Kidney glomerular epithelial cell (primary cell): Measurements from ENCODE around the gene CORT.

Experiments used
- DNase-seq: peaks from one replicate; lab custom pipeline; 2025; lab: John Stamatoyannopoulos, UW

The CORT gene

DNA sequence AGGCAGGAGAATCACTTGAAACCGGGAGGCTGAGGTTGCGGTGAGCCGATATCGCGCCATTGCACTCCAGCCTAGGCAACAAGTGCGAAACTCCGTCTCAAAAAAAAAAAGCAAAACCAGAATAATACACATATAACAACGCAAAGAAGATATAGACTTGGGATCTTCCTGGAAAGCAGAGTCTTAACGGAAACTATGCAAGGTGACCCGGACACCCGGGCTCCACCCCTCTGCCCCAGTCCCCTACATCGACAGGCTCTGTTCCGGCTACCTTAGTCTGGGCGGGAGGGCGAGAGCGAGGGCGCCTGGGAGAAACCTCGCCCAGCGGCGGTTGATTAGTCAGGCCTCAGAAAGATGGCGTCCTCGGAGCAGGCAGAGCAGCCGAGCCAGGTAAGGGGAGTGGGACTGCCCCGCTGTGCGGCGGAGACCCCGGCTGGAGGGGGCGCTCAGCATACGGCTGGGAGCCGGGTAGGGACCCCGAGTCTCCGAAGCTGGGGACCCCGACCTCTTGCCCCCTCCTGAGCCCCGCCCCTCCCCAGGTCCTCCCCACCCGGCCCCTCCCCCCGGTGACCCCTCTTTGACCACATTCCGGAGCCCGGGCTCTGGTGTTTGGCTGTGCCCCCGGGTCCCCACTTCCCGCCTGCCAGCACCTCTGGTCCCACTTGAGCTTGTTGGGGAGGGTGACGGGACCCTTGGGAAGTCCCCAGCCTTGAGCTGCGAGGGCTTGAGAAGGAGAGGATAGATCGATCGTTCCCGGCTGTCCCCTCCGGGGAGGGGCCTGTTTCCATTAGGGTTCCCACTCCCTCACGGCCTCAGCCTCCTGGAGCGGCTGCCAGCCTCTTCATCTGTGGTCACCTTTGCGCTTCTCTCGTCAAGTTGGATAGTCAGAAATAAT, 25.0 kb downstream of the CORT start, which contains the start of gene PEX14:
TSS of gene PEX14 (plus strand) at position 338 of the 895 bp plus-strand sequence. CDS start at position 355, 17 bp downstream.
- peak; percentile 78 for DNase-seq

DNA sequence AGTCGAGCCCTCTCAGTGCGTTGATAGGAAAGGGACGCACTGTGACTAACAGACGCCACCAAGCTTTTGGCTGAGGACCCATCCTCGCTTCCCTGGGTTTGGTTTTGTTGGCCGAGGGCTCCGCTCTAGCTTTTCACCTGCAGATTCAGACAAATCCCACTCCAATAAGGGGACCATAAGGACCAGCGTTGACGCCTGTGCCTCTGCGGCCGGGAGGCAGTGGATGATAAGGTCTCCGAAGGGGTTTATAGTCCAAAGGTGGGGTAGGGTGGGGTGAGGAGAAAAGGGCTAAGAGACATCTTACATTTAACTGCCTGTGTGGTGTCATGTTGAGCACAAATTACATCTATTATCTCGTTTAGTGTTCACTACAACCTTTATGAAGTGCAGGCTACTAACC, 25.7 kb downstream of the CORT start:
- no peak for DNase-seq

DNA sequence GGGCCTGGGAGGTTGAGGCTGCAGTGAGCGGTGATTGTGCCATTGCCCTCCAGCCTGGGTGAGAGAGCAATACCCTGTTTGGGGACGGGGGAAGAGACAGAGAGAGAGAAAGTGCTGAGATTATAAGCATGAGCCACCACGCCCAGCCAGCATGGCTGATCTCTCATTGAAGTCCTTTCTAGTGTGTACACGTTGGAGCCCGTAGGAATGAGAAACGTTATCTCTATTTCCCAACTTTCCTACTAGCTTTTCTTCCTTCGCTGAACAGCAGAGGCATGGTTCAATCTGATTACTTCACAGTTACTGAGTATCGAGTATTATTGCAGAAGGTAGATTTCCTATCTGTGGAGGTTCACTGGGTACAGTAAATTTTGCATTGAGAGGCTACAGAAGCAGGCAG, 29.5 kb downstream of the CORT start:
- DNase-seq = no peak

- no peak for DNase-seq
Measured at GRCh38 chr1:10480614-10481013, 30.8 kb downstream of the CORT start.

DNA sequence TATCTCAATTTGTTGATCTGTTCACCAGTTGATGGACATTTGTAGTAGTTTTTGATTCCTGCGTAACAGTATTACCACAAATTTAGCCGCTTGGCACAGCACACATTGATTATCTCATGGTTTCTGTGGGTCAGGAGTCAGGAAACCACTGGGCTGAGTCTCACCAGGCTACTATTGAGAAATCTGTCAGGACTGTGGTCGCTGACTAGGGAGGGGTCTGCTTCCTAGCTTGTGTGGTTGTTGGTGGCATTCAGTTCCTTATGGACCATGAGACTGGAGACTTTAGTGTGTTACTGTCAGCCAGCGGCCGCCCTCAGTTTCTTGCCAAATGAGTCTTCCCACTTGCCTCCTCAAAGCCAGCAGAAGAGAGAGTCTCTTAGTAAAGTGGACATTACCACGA, 34.7 kb downstream of the CORT start:
- DNase-seq = no peak

DNA sequence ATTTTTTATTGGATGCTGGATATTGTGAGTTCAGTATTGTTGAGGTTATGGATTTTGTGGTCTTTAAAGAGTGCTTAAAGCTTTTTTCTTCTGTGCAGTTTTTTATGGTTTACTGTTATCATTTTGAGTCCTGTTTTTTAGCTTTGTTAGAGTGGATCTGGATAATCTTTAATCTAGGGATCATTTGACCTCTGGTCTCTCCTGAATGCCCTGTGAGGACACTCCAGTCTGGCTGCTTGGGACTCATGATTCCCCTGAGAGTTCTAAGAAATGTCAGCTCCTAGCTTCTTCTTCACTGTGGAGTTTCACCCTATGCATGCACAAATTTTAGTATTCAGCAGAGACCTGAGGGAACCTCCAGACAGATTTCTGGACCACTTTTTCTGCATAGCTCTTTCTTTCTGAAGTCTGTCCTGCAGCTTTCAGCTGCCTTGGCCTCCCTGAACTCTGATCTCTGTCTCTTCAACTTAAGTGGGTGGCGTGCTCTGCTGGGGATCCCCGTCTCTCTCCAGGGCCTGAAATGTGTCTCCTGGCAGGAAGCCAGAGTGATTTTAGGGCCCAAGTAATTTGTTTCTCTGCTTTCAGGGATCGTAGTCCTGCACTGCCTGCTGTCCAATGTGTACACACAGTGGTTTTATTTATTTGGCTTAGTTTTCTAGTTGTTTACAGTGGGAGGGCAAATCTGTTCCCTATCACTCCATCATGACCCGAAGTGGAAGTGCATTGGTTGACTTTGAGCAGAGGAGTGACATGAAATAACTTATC, 39.6 kb downstream of the CORT start:
- DNase-seq = no peak

GRCh38 chr1:10490286-10490970, 40.6 kb downstream of the CORT start:
- DNase-seq = no peak

- no peak for DNase-seq
Measured at GRCh38 chr1:10494418-10494753, 44.6 kb downstream of the CORT start.

GRCh38 chr1:10494754-10495474, 45.1 kb downstream of the CORT start:
- DNase-seq = peak; percentile 84

DNA sequence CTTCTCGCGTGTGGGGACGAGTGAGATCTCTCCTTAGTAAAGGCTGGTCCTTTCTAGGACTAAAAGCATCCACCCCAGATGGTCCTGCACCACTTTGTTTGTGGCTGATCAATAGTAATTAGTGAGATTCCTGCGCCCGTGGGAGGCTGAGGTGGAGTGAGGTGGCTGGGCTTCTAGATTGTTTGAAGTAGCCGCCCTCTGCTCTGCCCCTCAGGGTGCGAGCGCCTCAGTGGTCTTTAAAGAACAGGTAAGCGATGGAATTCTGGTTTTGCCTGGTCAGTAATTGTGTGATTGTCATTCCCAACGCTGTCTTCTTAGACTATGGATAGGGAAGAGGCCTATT, 45.6 kb downstream of the CORT start:
- no peak for DNase-seq

GRCh38 chr1:10495952-10496351, 46.1 kb downstream of the CORT start:
- peak; percentile 90 for DNase-seq

DNA sequence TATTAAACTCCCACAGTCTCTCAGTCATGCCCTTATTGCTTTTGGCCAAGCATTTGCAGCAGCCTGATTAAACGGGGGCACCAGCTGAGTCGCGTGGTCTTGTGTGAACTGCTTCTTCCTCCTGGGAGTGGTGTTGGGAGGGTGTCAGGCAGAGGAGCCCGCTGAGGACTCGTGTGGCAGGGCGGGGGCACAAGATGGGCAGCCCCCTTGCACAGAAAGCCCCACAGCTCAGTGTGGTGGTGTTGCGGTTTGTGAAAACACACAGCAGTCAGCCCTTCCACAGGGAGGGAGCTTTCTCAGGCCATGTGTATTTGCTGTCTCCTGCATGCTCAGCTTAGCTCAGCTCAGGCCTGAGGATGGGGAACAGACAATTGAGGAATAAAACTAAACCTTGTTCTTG, 47.3 kb downstream of the CORT start:
- no peak for DNase-seq

- DNase-seq = no peak
Measured at GRCh38 chr1:10498231-10498630, 48.4 kb downstream of the CORT start.
